H1 (cell line): ENCODE data around the gene SPIRE1. TPM values are rescaled to one million over a fixed set of nuclear protein-coding genes. Genes with fewer than 3 reads are reported as not detected.

Experiments
- CTCF ChIA-PET: fragments of 300-600 bp; sonication (Branson Sonifier 250); formaldehyde crosslinking; loops from one replicate; lab custom pipeline; 2021; ENCODE audit not compliant: partially characterized antibody; lab: Charles Lee
- POLR2A ChIA-PET: fragments of 300-600 bp; sonication (Branson Sonifier 250); formaldehyde crosslinking; loops from one replicate; lab custom pipeline; 2021; ENCODE audit warnings: inconsistent platforms; ENCODE audit not compliant: partially characterized antibody; lab: Charles Lee
- DNase-seq, 2 experiments: peaks; one replicate each; pipeline versions ENCODE4 v3.0.0 to v3.0.0-alpha.2; 2010 to 2022; ENCODE audit warnings: low spot score in 2 of 2, low read depth in 1 of 2, mixed read lengths in 1 of 2
- FAIRE-seq: peaks from 2 replicates; lab custom pipeline; 2011; peaks lifted over from hg19 to GRCh38; lab: Jason Lieb, UNC
- H2AFZ ChIP-seq: 2 replicates; pipeline ENCODE4 v1.8.1; 2012; ENCODE audit warnings: low read length, inconsistent platforms
- H2AK5ac ChIP-seq: 2 replicates; pipeline ENCODE4 v1.6.1; 2013; ENCODE audit warnings: low read depth, low read length
- H2BK120ac ChIP-seq: replicated peaks from 2 replicates; pipeline ENCODE3; 2013; ENCODE audit warnings: low read depth, low read length, inconsistent platforms
- H2BK12ac ChIP-seq: 2 replicates; pipeline ENCODE4 v1.6.1; 2013; ENCODE audit warnings: low read depth, low read length
- H2BK15ac ChIP-seq: 2 replicates; pipeline ENCODE4 v1.6.1; 2013; ENCODE audit warnings: low read length
- H2BK20ac ChIP-seq: 2 replicates; pipeline ENCODE4 v1.6.1; 2013; ENCODE audit warnings: low read length
- H2BK5ac ChIP-seq: 2 replicates; pipeline ENCODE4 v1.6.1; 2013; ENCODE audit warnings: low read depth, low read length
- H3K14ac ChIP-seq: 2 replicates; pipeline ENCODE4 v1.6.1; 2013; ENCODE audit warnings: inconsistent platforms; ENCODE audit not compliant: insufficient read length
- H3K18ac ChIP-seq: 2 replicates; pipeline ENCODE4 v1.6.1; 2013; ENCODE audit warnings: low read length; ENCODE audit errors: extremely low read depth
- H3K23ac ChIP-seq: 2 replicates; pipeline ENCODE4 v1.6.1; 2013; ENCODE audit warnings: inconsistent platforms; ENCODE audit not compliant: insufficient read length
- H3K23me2 ChIP-seq: 2 replicates; pipeline ENCODE4 v1.6.1; 2013; ENCODE audit warnings: low read depth, low read length
- H3K27ac ChIP-seq: 2 replicates; pipeline ENCODE4 v1.6.1; 2011; ENCODE audit warnings: low read depth, low read length, inconsistent platforms
- H3K27me3 ChIP-seq, 4 experiments: replicated peaks in 1 of 4; 1 replicate in 1 of 4; 2 replicates in 3 of 4; pipeline versions ENCODE4 v1.6.1 to v1.8.1; 2011 to 2013; ENCODE audit warnings: low read length in 3 of 4, mild to moderate bottlenecking in 3 of 4, inconsistent platforms in 2 of 4, mixed read lengths in 2 of 4, moderate library complexity in 1 of 4; ENCODE audit not compliant: control insufficient read depth in 3 of 4, insufficient read depth in 3 of 4; ENCODE audit errors: extremely low read depth in 1 of 4
- H3K36me3 ChIP-seq, 4 experiments: 2 replicates each; pipeline versions ENCODE4 v1.6.1 to v1.8.1; 2011 to 2013; ENCODE audit warnings: mild to moderate bottlenecking in 4 of 4, low read length in 3 of 4, moderate library complexity in 2 of 4, control low read depth in 1 of 4, inconsistent platforms in 1 of 4; ENCODE audit not compliant: insufficient read depth in 4 of 4, control insufficient read depth in 2 of 4
- H3K4ac ChIP-seq: replicated peaks from 2 replicates; pipeline ENCODE3; 2013; ENCODE audit warnings: low read length, low read depth, mixed read lengths, inconsistent platforms; ENCODE audit not compliant: insufficient read length
- H3K4me1 ChIP-seq, 4 experiments: replicated peaks in 1 of 4; 1 replicate in 1 of 4; 2 replicates in 3 of 4; pipeline versions ENCODE4 v1.6.1 to v1.8.1; 2011 to 2013; ENCODE audit warnings: low read length in 3 of 4, inconsistent platforms in 2 of 4, mixed read lengths in 1 of 4; ENCODE audit not compliant: insufficient read depth in 4 of 4, control insufficient read depth in 3 of 4
- H3K4me2 ChIP-seq, 2 experiments: 2 replicates each; pipeline versions ENCODE4 v1.6.1 to v1.8.1; 2011 to 2013; ENCODE audit warnings: low read depth in 2 of 2, low read length in 2 of 2, control low read depth in 1 of 2, inconsistent platforms in 1 of 2, mild to moderate bottlenecking in 1 of 2; ENCODE audit not compliant: insufficient read depth in 1 of 2
- H3K4me3 ChIP-seq, 4 experiments: fragments of 200-600, 300-600 bp in 1 of 4; sonication (generic), shearing (Covaris generic), sonication (Bioruptor Twin) in 1 of 4; 2 replicates each; pipeline versions ENCODE4 v1.5.1 to v1.8.1; 2011 to 2016; ENCODE audit warnings: low read length in 4 of 4, low read depth in 3 of 4, control low read depth in 2 of 4, inconsistent platforms in 2 of 4, mild to moderate bottlenecking in 2 of 4, mixed read lengths in 1 of 4, moderate library complexity in 1 of 4; ENCODE audit not compliant: insufficient read depth in 2 of 4; ENCODE audit errors: extremely low read depth in 1 of 4
- H3K56ac ChIP-seq: replicated peaks from 2 replicates; pipeline ENCODE3; 2013; ENCODE audit warnings: low read depth, mild to moderate bottlenecking, mixed read lengths, low read length, inconsistent platforms; ENCODE audit not compliant: insufficient read length
- H3K79me1 ChIP-seq: 2 replicates; pipeline ENCODE4 v1.6.1; 2013; ENCODE audit warnings: low read depth, low read length, control low read depth
- H3K79me2 ChIP-seq, 2 experiments: 2 replicates each; pipeline versions ENCODE4 v1.6.1 to v1.8.1; 2012 to 2013; ENCODE audit warnings: low read length in 2 of 2, mild to moderate bottlenecking in 2 of 2, inconsistent platforms in 1 of 2; ENCODE audit not compliant: insufficient read depth in 2 of 2, control insufficient read depth in 1 of 2
- H3K9ac ChIP-seq, 4 experiments: replicated peaks in 1 of 4; 1 replicate in 1 of 4; 2 replicates in 3 of 4; pipeline versions ENCODE4 v1.6.1 to v1.8.1; 2011 to 2013; ENCODE audit warnings: low read depth in 3 of 4, low read length in 3 of 4, control low read depth in 2 of 4, mild to moderate bottlenecking in 2 of 4, moderate library complexity in 2 of 4, inconsistent platforms in 1 of 4; ENCODE audit errors: extremely low read depth in 1 of 4
- H3K9me3 ChIP-seq, 2 experiments: 2 replicates each; pipeline versions ENCODE4 v1.6.1 to v1.8.1; 2012 to 2013; ENCODE audit warnings: mild to moderate bottlenecking in 2 of 2, moderate library complexity in 2 of 2, control low read depth in 1 of 2, inconsistent platforms in 1 of 2, low read depth in 1 of 2, low read length in 1 of 2, mixed read lengths in 1 of 2; ENCODE audit not compliant: insufficient read depth in 2 of 2
- H4K20me1 ChIP-seq, 2 experiments: replicated peaks in 1 of 2; 2 replicates each; pipeline versions ENCODE3 to v1.8.1; 2011 to 2013; ENCODE audit warnings: inconsistent platforms in 2 of 2, low read length in 2 of 2, mild to moderate bottlenecking in 1 of 2; ENCODE audit not compliant: insufficient read depth in 2 of 2, control insufficient read depth in 1 of 2
- H4K5ac ChIP-seq: 2 replicates; pipeline ENCODE4 v1.6.1; 2013; ENCODE audit warnings: low read length, low read depth, mixed read lengths, inconsistent platforms; ENCODE audit not compliant: insufficient read length
- H4K8ac ChIP-seq: 2 replicates; pipeline ENCODE4 v1.8.0; 2013; ENCODE audit warnings: mild to moderate bottlenecking, moderate library complexity, low read length, inconsistent platforms; ENCODE audit not compliant: insufficient read depth; ENCODE audit errors: extremely low read depth
- H4K91ac ChIP-seq: replicated peaks from 2 replicates; pipeline ENCODE3; 2013; ENCODE audit warnings: low read length, mixed read lengths, inconsistent platforms; ENCODE audit not compliant: insufficient read length
- BACH1 ChIP-seq: IDR thresholded peaks from 2 replicates; pipeline ENCODE4 v1.6.1; 2012; ENCODE audit warnings: low read length, improper control_type of control experiment
- BCL11A ChIP-seq, 2 experiments: IDR thresholded peaks; one replicate each; pipeline ENCODE4 v1.6.1; 2011; ENCODE audit warnings: low read depth in 2 of 2, low read length in 2 of 2, mild to moderate bottlenecking in 2 of 2
- CTBP2 ChIP-seq: IDR thresholded peaks from 2 replicates; pipeline ENCODE4 v1.7.0; 2011; ENCODE audit warnings: borderline replicate concordance, mild to moderate bottlenecking, moderate library complexity, mixed read lengths, low read length; ENCODE audit not compliant: insufficient read depth, insufficient read length
- GTF2F1 ChIP-seq: IDR thresholded peaks from 2 replicates; pipeline ENCODE4 v1.6.1; 2012; ENCODE audit warnings: low read depth, low read length, improper control_type of control experiment, borderline replicate concordance
- HDAC2 ChIP-seq, 2 experiments: fragments of 300-600 bp in 1 of 2; sonication (generic) in 1 of 2; IDR thresholded peaks; 2 replicates each; pipeline ENCODE4 v1.6.1; 2011 to 2012; ENCODE audit warnings: low read depth in 2 of 2, low read length in 2 of 2, mild to moderate bottlenecking in 2 of 2, moderate library complexity in 2 of 2, borderline replicate concordance in 1 of 2, inconsistent platforms in 1 of 2
- RBBP5 ChIP-seq: IDR thresholded peaks from 2 replicates; pipeline ENCODE4 v1.7.1; 2012; ENCODE audit warnings: low read depth, mild to moderate bottlenecking, inconsistent platforms, low read length, moderate library complexity, borderline replicate concordance
- SIX5 ChIP-seq: IDR thresholded peaks from 2 replicates; pipeline ENCODE4 v1.6.1; 2011; ENCODE audit warnings: mild to moderate bottlenecking, low read depth, low read length
- TAF1 ChIP-seq: IDR thresholded peaks from 2 replicates; pipeline ENCODE4 v1.6.1; 2011; ENCODE audit warnings: mild to moderate bottlenecking, low read depth, low read length
- TAF7 ChIP-seq: optimal IDR thresholded peaks from 2 replicates; pipeline ENCODE3; 2011; ENCODE audit warnings: low read depth, mild to moderate bottlenecking, inconsistent platforms, low read length, moderate library complexity, borderline replicate concordance
- WGBS, 2 experiments: shearing (Covaris generic) in 1 of 2; methylation state at CpG; one replicate each; pipeline versions ENCODE4 v1.1.6 to v1.1.7; 2013 to 2015; ENCODE audit warnings: low lambda C conversion rate in 2 of 2, mixed read lengths in 2 of 2, inconsistent platforms in 1 of 2, low coverage in 1 of 2, missing lambda C conversion rate in 1 of 2; ENCODE audit not compliant: insufficient replicate concordance in 2 of 2, insufficient coverage in 1 of 2, insufficient read length in 1 of 2; ENCODE audit errors: extremely low coverage in 1 of 2, missing lambda C conversion rate in 1 of 2; 5-methylcytosine and 5-hydroxymethylcytosine counted together
- polyA plus RNA-seq, 7 experiments: library from polyadenylated mRNA; depleted of rRNA in 3 of 7; stranded (reverse) in 5 of 7; unstranded in 2 of 7; fragments of >200 nt in 5 of 7; fragments of 200-250 nt in 2 of 7; gene quantifications; 1 replicate in 5 of 7; 2 replicates in 1 of 7; 4 replicates in 1 of 7; pipeline versions ENCODE4 v1.2.1 to v1.2.3, GENCODE V29; 2011 to 2013; ENCODE audit warnings: missing spikeins in 2 of 7, mixed read lengths in 2 of 7
- total RNA-seq: library from RNA; stranded (reverse); fragmentation: NEBNext Ultra II Directional; extraction: Animal tissue kit (Norgen Biotek cat#: 25700); gene quantifications from 2 replicates; pipeline ENCODE4 v1.2.1, GENCODE V29; 2021

The SPIRE1 gene
- total and polyA plus RNA-seq, 2 of the 8 experiments (the other 6 are each of a cell fraction or from before 2014, with no cell fraction given), result 6.0 to 21.5 TPM

GRCh38 chr18:12639990-12640880 lies 17.7 kb downstream of the SPIRE1 start:
- no peak overlapping the region for H3K18ac ChIP-seq
- no peaks in the 10 kb centered on the region; a peak in 1 of 7 replicates for H3K4me1 ChIP-seq
- FAIRE-seq (no peak), DNase-seq (no peak)
- no peak overlapping the region for H3K9ac ChIP-seq
- no peaks in the 10 kb centered on the region for H3K79me1 ChIP-seq
- no peak for TF ChIP-seq TAF1
- TF ChIP-seq BCL11A (IDR thresholded peaks at IDR 0.05; ENCODE audit: low read depth in 2 of 2, low read length in 2 of 2), result no peak
- no peak for TF ChIP-seq HDAC2 (IDR thresholded peaks at IDR 0.05; ENCODE audit: borderline replicate concordance in 1 of 2, low read depth in 2 of 2, low read length in 2 of 2)
- TF ChIP-seq GTF2F1, result no peak
- TF ChIP-seq SIX5, result no peak
- no peak for TF ChIP-seq CTBP2
- TF ChIP-seq TAF7, result no peak
- TF ChIP-seq BACH1, result no peak
- no peak for TF ChIP-seq RBBP5
- H3K4ac ChIP-seq, result no peak overlapping the region
- no peak overlapping the region for H3K4me3 ChIP-seq
- no peak overlapping the region for H2BK5ac ChIP-seq
- H2BK15ac ChIP-seq, result no peak overlapping the region
- H2BK120ac ChIP-seq, result no peak overlapping the region
- POLR2A ChIA-PET, result no interaction called here
- H3K36me3 ChIP-seq, result no peaks in the 10 kb centered on the region
- no peak overlapping the region for H3K56ac ChIP-seq
- no peak overlapping the region for H4K5ac ChIP-seq
- no peak overlapping the region for H2AFZ ChIP-seq
- H4K20me1 ChIP-seq, result no peaks in the 10 kb centered on the region
- no peak overlapping the region for H3K14ac ChIP-seq
- no peaks in the 10 kb centered on the region for H3K27me3 ChIP-seq
- no peak overlapping the region for H3K4me2 ChIP-seq
- peaks cover 0 to 4% of the 10 kb centered on the region in 2 experiments; a peak in 2 of 4 replicates for H3K79me2 ChIP-seq
- H2BK20ac ChIP-seq, result no peak overlapping the region
- no peak overlapping the region for H4K8ac ChIP-seq
- H4K91ac ChIP-seq, result no peak overlapping the region
- H3K9me3 ChIP-seq, result no peaks in the 10 kb centered on the region
- 0 out of 2 replicates have a peak overlapping the region, but pooled peaks have one; percentile 72 for H2AK5ac ChIP-seq
- H3K23ac ChIP-seq, result no peak overlapping the region
- WGBS, 2 experiments, result 69% methylated on average over 5 of the region's 5 CpGs; no CpG with 5 or more reads in 1 of the 2 experiments
- H3K23me2 ChIP-seq, result no peaks in the 10 kb centered on the region
- no peak overlapping the region for H3K27ac ChIP-seq
- CTCF ChIA-PET, result interaction anchor here (0.8 to 1.1 kb wide), 4 partner anchors 101 to 249 kb away, joined by 3 to 5 read pairs (median 4); no protein-coding TSS in a partner anchor
- H2BK12ac ChIP-seq, result no peak overlapping the region
